ENCODE measurements around the gene B4GALT4. TPM values are rescaled to one million over a fixed set of nuclear protein-coding genes. Genes with fewer than 3 reads are reported as not detected.

B4GALT4 gene
- total and polyA plus RNA-seq, 7 donors: 3.2 to 12.7 (median 6.2) TPM

DNA sequence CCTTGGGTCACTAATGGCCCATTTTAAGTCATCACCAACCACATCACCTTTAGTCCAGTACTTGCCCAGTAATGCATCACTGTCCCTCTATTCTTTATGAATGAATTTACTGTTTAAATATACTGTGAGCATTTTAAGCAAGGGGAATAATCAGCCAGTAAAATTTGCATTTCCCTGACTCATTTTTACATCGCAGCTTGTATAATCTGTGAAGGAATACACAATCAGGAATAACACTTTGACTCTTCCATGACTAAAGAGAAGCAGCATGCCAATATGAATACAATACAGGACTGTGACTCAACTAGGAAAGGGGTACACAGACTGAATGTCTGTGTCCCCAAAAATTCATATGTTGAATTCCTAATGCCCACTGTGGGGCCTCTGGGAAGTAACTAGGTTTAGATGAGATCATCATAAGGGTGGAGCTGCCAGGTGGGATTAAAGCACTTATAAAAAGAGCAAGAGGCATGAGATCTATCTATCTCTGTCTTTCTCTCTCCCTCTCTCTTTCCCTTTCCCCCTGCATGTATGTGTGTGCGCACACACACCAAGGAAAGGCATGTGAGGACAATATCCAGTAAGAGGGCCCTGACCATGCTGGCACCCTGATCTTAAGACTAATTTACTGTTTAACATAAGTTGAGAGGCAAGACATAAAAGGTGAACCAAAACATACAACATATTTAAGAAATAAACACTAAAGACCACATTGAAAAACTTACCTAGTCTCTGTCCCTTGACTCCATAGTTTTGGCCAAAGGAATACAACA is 12.1 kb downstream of the B4GALT4 start:
- ATAC-seq (no peak), DNase-seq (no peak)
- WGBS, 3 donors: 96 to 99% (median 96%) methylated on average over 2 of the region's 2 CpGs
- H3K36me3 ChIP-seq (ENCODE audit: insufficient read depth in 1 of 2, low read depth in 1 of 2): peaks cover 0 to 78% of the 10 kb centered on the region in 2 donors
- no peak overlapping the region for H3K27ac ChIP-seq
- no peaks in the 10 kb centered on the region for H3K9me3 ChIP-seq
- no peaks in the 10 kb centered on the region for H3K27me3 ChIP-seq (ENCODE audit: insufficient read depth in 3 of 3, low read length in 2 of 3)
- TF ChIP-seq, protein P1, sequence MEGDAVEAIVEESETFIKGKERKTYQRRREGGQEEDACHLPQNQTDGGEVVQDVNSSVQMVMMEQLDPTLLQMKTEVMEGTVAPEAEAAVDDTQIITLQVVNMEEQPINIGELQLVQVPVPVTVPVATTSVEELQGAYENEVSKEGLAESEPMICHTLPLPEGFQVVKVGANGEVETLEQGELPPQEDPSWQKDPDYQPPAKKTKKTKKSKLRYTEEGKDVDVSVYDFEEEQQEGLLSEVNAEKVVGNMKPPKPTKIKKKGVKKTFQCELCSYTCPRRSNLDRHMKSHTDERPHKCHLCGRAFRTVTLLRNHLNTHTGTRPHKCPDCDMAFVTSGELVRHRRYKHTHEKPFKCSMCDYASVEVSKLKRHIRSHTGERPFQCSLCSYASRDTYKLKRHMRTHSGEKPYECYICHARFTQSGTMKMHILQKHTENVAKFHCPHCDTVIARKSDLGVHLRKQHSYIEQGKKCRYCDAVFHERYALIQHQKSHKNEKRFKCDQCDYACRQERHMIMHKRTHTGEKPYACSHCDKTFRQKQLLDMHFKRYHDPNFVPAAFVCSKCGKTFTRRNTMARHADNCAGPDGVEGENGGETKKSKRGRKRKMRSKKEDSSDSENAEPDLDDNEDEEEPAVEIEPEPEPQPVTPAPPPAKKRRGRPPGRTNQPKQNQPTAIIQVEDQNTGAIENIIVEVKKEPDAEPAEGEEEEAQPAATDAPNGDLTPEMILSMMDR (IDR thresholded peaks at IDR 0.05): no peak
- H3K4me3 ChIP-seq: no peak overlapping the region
- intact Hi-C loops (cut with DNase I): no loop called here
- no peaks in the 10 kb centered on the region for H3K4me1 ChIP-seq

DNA sequence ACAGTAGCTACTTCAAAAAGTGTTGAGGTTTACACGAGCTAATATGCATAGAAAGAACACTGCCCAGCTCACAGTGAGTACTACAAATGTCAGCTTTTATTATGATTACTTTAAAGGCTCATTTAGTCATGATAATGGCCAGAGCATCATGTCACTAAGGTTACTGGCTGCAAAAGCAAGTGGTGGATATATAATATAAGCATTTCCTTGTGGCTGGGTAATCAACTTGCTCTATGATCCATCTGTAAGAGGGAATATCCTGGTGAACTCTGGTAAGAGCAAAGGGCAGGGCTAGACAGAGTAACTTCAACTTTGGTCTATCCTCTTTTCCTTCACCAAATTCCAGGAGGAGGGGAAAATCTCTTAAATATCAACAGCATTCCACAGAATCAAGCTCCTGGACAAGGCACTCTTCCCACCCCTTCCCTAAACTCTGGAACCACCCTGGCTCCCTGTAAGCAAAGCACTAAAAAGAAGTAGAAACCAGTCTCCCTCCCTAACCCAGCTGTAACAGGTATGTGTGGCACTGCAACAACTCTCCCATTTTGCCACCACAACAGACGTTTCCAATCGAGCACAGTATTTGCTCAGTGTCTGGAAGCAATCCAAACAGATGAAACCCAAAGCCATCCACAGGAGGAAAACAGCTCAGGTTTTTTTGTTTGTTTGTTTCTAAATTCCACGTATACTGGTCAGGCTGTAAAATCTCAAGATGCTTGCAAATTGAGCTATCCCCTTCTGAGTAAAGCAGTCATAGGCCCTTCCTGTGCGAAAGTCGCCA is 13.4 kb downstream of the B4GALT4 start:
- TF ChIP-seq, protein P1 (IDR thresholded peaks at IDR 0.05): no peak
- ATAC-seq (no peak), DNase-seq (no peak)
- H3K9me3 ChIP-seq: no peaks in the 10 kb centered on the region
- no peaks in the 10 kb centered on the region for H3K27me3 ChIP-seq (ENCODE audit: insufficient read depth in 3 of 3, low read length in 2 of 3)
- no peaks in the 10 kb centered on the region for H3K4me1 ChIP-seq
- WGBS, 3 donors: 63 to 78% (median 65%) methylated on average over 6 of the region's 6 CpGs
- intact Hi-C loops (cut with DNase I): no loop called here
- no peak overlapping the region for H3K4me3 ChIP-seq
- H3K27ac ChIP-seq: no peak overlapping the region
- peaks cover 3 to 83% of the 10 kb centered on the region in 2 donors for H3K36me3 ChIP-seq (ENCODE audit: insufficient read depth in 1 of 2, low read depth in 1 of 2)

DNA sequence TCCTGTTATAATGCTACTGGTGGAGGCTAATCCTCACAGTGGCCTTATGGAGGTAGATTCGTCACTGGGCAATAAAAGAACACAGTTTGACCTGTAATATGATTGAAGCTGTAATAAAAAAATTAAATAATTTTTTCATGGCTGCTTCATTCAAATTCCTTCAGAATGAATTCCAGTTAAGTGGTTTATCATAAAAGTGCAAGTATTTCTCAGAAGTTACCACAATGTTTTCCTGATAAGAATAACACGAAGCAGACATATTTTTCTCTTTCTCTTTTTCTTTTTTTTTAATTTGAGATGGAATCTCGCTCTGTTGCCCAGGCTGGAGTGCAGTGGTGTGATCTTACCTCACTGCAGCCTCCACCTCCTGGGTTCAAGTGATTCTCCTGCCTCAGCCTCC is 15.6 kb downstream of the B4GALT4 start:
- ATAC-seq: no peak
- no peak overlapping the region for H3K4me3 ChIP-seq
- no peaks in the 10 kb centered on the region for H3K27me3 ChIP-seq (ENCODE audit: insufficient read depth in 3 of 3, low read length in 2 of 3)
- TF ChIP-seq, protein P1 (IDR thresholded peaks at IDR 0.05): no peak
- 88 to 93% (median 92%) methylated on average over 3 of the region's 3 CpGs for WGBS, 3 donors
- intact Hi-C loops (cut with DNase I): no loop called here
- peaks cover 3 to 97% of the 10 kb centered on the region in 2 donors for H3K36me3 ChIP-seq (ENCODE audit: insufficient read depth in 1 of 2, low read depth in 1 of 2)
- DNase-seq: no peak
- no peaks in the 10 kb centered on the region for H3K4me1 ChIP-seq
- no peaks in the 10 kb centered on the region for H3K9me3 ChIP-seq
- H3K27ac ChIP-seq: no peak overlapping the region

DNA sequence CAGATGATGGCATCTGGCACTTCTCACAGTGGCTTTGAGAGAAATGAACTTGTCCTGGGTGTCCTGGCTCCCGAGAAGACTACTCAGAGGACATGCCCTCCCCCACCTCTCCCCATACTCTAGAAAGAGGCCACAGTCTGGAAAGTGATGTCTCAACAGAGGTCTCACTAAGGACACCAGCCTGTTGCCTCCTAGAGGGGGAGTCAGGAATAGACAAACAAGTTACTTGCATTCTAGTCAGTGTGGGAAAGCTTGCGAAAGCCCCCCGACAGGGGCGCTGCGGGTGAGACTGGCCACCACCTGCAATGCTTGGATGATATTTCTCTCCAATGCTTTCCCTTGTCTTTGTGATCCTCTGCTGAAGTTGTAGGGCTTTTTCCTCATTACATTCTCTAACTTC is 17.2 kb downstream of the B4GALT4 start:
- Histone ChIP-seq H3K4me1 (no peaks in the 10 kb centered on the region), H3K36me3 (ENCODE audit: insufficient read depth in 1 of 2, low read depth in 1 of 2) (peaks cover 3 to 97% of the 10 kb centered on the region in 2 donors), H3K9me3 (no peaks in the 10 kb centered on the region), H3K27ac (no peak overlapping the region), H3K4me3 (no peak overlapping the region), H3K27me3 (ENCODE audit: insufficient read depth in 3 of 3, low read length in 2 of 3) (no peaks in the 10 kb centered on the region)
- DNase-seq (no peak), ATAC-seq (no peak)
- intact Hi-C loops (cut with DNase I): no loop called here
- WGBS, 3 donors: 86 to 95% (median 91%) methylated on average over 5 of the region's 5 CpGs
- TF ChIP-seq, protein P1 (IDR thresholded peaks at IDR 0.05): no peak
